Type B pancreatic cell (in vitro differentiated cells): ENCODE results near the gene RASSF5. TPM values are rescaled to one million over a fixed set of nuclear protein-coding genes. Genes with fewer than 3 reads are reported as not detected.
"Not testable (repeated sequence)": the region's sequence is repeated elsewhere in the genome, so short reads cannot be mapped to it uniquely, and the experiment has no call there.

Experiments used
- DNase-seq: peaks from one replicate; pipeline ENCODE4 v3.0.0; 2021; ENCODE audit warnings: mixed read lengths; ENCODE audit not compliant: unreplicated experiment; ENCODE audit errors: extremely low spot score
- H3K27ac Mint-ChIP-seq: 2 replicates; pipeline ENCODE4 v1.8.0; 2021; ENCODE audit warnings: mild to moderate bottlenecking, mixed read lengths
- H3K27me3 Mint-ChIP-seq: 2 replicates; pipeline ENCODE4 v1.8.0; 2021; ENCODE audit warnings: mixed read lengths
- H3K36me3 Mint-ChIP-seq: 2 replicates; pipeline ENCODE4 v1.8.0; 2021; ENCODE audit warnings: mixed read lengths
- H3K4me1 Mint-ChIP-seq: one replicate; pipeline ENCODE4 v1.8.0; 2021; ENCODE audit warnings: mixed read lengths; ENCODE audit not compliant: unreplicated experiment
- H3K4me3 Mint-ChIP-seq: 2 replicates; pipeline ENCODE4 v1.8.0; 2021; ENCODE audit warnings: mild to moderate bottlenecking, mixed read lengths
- H3K9me3 Mint-ChIP-seq: 2 replicates; pipeline ENCODE4 v1.8.0; 2021; ENCODE audit warnings: mixed read lengths
- total RNA-seq: library from RNA; stranded (reverse); gene quantifications from 2 replicates; pipeline ENCODE4 v1.2.1, GENCODE V29; 2021; ENCODE audit warnings: low replicate concordance
- TF ChIP-seq, protein P1 (sequence below): fragments of 200-600 bp; sonication (generic); conservative IDR thresholded peaks from 2 replicates; pipeline ENCODE4 v1.5.0; 2021; ENCODE audit warnings: antibody characterized with exemption, mild to moderate bottlenecking

RASSF5 gene
- total RNA-seq, 1 donor from 2014 or later = 3.8 TPM

GRCh38 chr1:206477581-206478380, 29.6 kb upstream of the RASSF5 start:
- Mint-ChIP-seq H3K36me3 (peaks cover 9% of the 10 kb centered on the region), H3K9me3 (no peaks in the 10 kb centered on the region), H3K4me1 (peaks cover 6% of the 10 kb centered on the region), H3K27ac (no peak overlapping the region), H3K4me3 (no peak overlapping the region), H3K27me3 (peaks cover 3% of the 10 kb centered on the region)
- no peak for DNase-seq
- TF ChIP-seq, protein P1, sequence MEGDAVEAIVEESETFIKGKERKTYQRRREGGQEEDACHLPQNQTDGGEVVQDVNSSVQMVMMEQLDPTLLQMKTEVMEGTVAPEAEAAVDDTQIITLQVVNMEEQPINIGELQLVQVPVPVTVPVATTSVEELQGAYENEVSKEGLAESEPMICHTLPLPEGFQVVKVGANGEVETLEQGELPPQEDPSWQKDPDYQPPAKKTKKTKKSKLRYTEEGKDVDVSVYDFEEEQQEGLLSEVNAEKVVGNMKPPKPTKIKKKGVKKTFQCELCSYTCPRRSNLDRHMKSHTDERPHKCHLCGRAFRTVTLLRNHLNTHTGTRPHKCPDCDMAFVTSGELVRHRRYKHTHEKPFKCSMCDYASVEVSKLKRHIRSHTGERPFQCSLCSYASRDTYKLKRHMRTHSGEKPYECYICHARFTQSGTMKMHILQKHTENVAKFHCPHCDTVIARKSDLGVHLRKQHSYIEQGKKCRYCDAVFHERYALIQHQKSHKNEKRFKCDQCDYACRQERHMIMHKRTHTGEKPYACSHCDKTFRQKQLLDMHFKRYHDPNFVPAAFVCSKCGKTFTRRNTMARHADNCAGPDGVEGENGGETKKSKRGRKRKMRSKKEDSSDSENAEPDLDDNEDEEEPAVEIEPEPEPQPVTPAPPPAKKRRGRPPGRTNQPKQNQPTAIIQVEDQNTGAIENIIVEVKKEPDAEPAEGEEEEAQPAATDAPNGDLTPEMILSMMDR = no peak

DNA sequence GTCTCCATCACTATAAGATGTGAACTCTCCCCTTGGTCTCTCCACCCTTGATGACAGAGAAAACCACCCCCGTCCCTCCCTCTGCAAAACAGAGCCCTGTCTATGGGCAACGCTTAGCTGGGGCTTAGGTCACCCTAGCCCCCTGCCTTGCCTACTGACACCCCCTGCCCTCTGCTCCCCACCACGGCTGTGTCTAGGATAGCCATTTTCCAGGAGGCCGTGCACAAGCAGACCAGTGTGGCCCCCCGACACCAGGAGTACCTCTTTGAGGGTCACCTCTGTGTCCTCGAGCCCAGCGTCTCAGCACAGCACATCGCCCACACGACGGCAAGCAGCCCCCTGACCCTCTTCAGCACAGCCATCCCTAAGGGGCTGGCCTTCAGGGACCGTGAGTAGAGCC, 28.6 kb upstream of the RASSF5 start:
- Mint-ChIP-seq H3K9me3 (no peaks in the 10 kb centered on the region), H3K4me3 (no peak overlapping the region), H3K4me1 (peaks cover 5% of the 10 kb centered on the region), H3K36me3 (peaks cover 13% of the 10 kb centered on the region), H3K27ac (no peak overlapping the region), H3K27me3 (peaks cover 3% of the 10 kb centered on the region)
- no peak for DNase-seq
- TF ChIP-seq, protein P1 = no peak

DNA sequence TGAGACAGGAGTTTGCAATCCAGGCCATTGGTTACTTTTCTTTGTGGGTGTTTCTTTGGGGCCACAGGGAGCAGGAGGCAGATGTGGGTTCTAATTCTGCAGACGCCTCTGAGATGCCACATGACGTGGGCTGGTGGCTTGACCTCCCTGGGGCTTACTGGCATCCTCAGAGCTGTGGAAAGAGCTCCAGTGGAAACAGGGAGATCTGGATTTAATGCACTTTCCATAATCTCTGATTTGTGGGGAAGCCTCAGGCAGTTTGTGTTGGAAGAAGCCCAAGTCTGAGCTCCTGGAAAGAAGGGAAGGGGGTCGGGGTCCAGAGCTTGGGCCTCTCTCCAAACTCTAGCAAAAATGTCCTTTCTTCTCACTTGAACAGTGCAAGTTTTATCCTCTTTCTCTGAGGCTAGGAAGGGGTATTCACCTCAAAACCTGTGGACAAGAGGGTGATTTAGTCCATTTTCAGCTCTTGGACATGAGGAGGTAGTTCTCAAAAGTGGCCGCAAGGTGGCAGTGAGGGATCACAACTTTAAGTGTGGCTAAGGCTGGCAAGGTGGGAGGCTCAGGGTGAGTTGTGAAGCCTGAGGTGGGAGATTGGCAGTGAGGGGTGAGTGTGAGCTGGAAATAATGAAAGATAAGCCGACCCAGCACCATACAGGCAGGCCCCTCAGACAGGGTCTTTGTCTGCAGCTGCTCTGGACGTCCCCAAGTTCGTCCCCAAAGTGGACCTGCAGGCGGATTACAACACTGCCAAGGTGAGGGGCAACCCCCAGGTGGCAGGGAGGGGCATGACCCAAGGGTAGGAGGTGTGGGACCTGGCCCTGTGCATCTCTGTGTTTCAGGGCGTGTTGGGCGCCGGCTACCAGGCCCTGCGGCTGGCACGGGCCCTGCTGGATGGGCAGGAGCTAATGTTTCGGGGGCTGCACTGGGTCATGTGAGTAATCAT, 27.9 kb upstream of the RASSF5 start:
- no peak for DNase-seq
- peak overlapping the region; percentile 18 for H3K4me3 Mint-ChIP-seq
- H3K27ac Mint-ChIP-seq = peak overlapping the region; percentile 44
- peaks cover 13% of the 10 kb centered on the region for H3K36me3 Mint-ChIP-seq
- H3K9me3 Mint-ChIP-seq = no peaks in the 10 kb centered on the region
- TF ChIP-seq, protein P1 = peak; percentile 88
- peaks cover 3% of the 10 kb centered on the region for H3K27me3 Mint-ChIP-seq
- H3K4me1 Mint-ChIP-seq = peaks cover 5% of the 10 kb centered on the region

DNA sequence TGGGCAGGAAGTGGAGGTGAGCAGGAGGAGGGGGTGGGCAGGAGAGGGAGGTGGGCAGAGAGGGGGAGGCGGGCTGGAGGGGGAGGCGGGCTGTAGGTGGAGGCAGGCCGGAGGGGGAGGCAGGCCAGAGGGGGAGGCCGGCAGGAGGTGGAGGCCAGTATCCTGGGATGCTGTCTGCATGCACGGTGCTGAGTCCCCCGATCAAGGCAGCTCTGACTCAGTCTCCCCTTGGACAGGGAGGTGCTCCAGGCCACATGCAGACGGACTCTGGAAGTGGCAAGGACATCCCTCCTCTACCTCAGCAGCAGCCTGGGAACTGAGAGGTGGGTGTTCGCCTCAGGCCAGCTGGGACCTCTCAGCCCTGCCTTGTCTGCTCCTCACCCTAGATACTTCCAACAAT, 27.1 kb upstream of the RASSF5 start:
- Mint-ChIP-seq H3K36me3 (peaks cover 10% of the 10 kb centered on the region), H3K27ac (no peak overlapping the region), H3K27me3 (peaks cover 3% of the 10 kb centered on the region), H3K4me1 (peaks cover 5% of the 10 kb centered on the region), H3K9me3 (no peaks in the 10 kb centered on the region), H3K4me3 (no peak overlapping the region)
- TF ChIP-seq, protein P1 = no peak
- no peak for DNase-seq

DNA sequence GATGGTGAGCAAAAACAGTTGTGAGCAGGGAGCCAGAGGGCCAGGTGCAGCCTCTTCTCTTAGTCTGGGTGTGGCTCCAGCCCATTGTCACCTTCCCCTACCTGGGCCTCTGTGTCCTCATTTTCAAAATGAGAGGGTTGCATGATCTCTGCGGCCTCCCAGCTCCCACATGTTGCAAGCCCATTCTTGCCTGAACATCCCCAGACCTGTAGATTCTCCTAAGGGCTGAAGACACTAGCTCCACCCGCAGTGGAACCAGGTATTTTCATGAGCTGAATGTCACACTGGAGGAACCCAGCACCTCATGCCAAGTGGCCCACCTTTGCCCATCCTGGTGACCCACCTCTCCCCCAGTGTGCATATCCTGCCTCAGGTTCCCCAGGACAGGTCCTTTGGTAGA, 24.7 kb upstream of the RASSF5 start:
- H3K4me1 Mint-ChIP-seq = peaks cover 5% of the 10 kb centered on the region
- peaks cover 3% of the 10 kb centered on the region for H3K27me3 Mint-ChIP-seq
- no peak for DNase-seq
- no peaks in the 10 kb centered on the region for H3K9me3 Mint-ChIP-seq
- H3K27ac Mint-ChIP-seq = no peak overlapping the region
- no peak overlapping the region for H3K4me3 Mint-ChIP-seq
- TF ChIP-seq, protein P1 = no peak
- peaks cover 8% of the 10 kb centered on the region for H3K36me3 Mint-ChIP-seq

DNA sequence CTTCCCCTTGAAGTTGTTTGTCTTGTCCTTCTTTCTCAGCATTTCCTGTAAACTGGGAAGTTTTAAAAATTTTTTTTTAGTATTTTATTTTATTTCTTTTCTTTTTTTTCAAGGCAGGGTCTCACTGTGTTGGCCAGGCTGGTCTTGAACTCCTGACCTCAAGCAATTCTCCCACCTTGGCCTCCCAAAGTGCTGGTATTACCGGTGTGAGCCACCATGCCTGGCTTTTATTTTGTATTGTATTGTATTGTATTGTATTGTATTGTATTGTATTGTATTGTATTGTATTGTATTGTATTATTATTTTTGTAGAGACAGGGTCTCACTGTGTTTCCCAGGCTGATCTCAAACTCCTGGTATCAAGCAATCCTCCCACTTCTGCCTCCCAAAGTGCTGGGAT, 23.5 kb upstream of the RASSF5 start:
- not testable (repeated sequence) for H3K36me3 Mint-ChIP-seq, H3K27me3 Mint-ChIP-seq, H3K9me3 Mint-ChIP-seq, H3K27ac Mint-ChIP-seq, DNase-seq, H3K4me1 Mint-ChIP-seq, H3K4me3 Mint-ChIP-seq
